ENCODE data around the gene SETX.
"Not testable (repeated sequence)": the region's sequence is repeated elsewhere in the genome, so short reads cannot be mapped to it uniquely, and the experiment has no call there.

The SETX gene, protein sequence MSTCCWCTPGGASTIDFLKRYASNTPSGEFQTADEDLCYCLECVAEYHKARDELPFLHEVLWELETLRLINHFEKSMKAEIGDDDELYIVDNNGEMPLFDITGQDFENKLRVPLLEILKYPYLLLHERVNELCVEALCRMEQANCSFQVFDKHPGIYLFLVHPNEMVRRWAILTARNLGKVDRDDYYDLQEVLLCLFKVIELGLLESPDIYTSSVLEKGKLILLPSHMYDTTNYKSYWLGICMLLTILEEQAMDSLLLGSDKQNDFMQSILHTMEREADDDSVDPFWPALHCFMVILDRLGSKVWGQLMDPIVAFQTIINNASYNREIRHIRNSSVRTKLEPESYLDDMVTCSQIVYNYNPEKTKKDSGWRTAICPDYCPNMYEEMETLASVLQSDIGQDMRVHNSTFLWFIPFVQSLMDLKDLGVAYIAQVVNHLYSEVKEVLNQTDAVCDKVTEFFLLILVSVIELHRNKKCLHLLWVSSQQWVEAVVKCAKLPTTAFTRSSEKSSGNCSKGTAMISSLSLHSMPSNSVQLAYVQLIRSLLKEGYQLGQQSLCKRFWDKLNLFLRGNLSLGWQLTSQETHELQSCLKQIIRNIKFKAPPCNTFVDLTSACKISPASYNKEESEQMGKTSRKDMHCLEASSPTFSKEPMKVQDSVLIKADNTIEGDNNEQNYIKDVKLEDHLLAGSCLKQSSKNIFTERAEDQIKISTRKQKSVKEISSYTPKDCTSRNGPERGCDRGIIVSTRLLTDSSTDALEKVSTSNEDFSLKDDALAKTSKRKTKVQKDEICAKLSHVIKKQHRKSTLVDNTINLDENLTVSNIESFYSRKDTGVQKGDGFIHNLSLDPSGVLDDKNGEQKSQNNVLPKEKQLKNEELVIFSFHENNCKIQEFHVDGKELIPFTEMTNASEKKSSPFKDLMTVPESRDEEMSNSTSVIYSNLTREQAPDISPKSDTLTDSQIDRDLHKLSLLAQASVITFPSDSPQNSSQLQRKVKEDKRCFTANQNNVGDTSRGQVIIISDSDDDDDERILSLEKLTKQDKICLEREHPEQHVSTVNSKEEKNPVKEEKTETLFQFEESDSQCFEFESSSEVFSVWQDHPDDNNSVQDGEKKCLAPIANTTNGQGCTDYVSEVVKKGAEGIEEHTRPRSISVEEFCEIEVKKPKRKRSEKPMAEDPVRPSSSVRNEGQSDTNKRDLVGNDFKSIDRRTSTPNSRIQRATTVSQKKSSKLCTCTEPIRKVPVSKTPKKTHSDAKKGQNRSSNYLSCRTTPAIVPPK (N-terminal part only)

DNA sequence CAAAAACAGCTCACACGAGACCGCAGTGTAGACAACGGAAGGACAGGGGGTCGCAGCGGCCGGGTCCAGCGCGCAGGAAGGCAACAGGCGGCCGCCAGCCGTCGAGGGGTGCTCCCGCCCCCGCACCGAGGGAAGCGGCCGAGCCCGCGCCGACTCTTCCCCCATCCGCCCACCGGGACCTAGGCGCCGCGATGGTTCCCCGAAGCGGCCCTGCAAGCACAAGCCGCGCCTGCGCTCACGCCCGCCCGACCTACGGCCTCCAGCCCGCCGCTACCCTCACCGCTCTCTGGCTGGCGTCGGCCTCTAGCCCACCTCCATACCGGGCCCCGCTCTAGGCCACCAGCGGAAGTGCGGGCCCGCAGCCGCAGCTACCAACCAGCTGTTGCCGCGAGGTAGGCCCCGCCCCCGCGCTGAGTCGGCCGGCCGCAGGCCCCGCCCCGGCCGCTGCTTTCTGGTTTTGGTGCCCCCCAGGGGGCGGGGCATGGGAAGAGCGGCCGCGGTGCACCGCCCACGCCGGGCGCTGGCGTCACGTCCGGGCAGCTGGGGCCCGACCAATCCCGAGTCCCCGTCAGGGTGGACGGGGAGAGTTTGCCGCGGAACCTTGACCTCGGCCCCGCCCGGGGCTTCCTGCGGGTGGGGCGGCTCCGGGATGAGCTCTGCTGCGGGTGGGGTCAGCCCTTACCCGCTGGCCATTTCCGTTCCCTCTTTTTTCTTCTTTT, at the start of gene SETX:
SETX (minus strand) TSS at position 350 of the 719 bp plus-strand sequence. CDS start 5,558 bp downstream, outside the sequence.
- peak; percentile 94 for DNase-seq (ENCODE audit: low read depth, low spot score)

DNA sequence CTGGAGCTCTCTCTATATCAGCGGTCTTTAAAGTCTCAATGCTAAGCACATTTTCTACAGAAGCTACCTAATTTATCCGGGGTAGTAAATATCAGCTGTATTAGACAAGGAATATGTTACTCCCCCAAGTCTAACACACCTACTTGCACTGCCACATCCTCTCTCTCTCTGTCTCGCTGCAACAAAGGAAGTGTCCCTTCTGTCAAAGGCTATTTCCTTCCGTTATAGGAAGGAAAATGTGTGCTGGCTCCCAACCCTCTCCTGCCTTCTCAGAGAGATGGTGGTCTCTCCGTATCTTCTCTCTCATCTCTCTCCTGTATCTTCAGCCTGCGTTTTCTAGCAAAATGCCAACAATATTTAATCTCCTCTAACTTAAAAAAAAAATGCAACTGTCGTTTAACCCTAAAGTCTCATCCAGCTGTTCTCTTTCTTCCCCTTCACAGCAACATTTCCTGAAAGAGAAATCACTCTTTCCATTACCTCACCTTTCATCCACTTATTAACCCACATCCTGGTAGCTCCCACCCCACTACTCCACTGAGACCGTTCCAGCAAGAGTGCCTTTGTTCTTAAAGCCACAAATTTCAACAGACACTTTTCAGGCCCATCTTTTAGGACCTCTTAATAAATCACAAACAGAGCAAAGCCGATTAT, 49.6 kb upstream of the SETX start:
- DNase-seq (ENCODE audit: low read depth, low spot score), result no peak

DNA sequence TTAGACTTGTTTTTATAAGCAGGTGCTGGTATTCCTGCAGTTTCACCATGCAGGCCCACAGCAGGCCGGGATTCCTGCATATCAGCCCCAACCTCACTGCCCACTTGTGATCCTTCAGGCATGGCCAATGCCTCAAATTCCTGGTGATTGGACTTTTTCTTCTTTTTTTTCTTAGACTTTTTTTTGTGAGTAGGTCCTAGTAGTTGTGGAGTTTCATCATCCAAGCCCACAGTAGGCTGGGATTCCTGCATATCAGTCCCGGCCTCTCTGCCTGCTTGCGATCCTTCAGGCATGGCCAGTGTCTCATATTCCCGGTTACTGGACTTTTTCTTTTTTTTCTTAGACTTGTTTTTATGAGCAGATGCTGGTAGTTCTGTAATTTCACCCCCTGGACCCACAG, 47.0 kb upstream of the SETX start:
- DNase-seq (ENCODE audit: low read depth, low spot score), result no peak

DNA sequence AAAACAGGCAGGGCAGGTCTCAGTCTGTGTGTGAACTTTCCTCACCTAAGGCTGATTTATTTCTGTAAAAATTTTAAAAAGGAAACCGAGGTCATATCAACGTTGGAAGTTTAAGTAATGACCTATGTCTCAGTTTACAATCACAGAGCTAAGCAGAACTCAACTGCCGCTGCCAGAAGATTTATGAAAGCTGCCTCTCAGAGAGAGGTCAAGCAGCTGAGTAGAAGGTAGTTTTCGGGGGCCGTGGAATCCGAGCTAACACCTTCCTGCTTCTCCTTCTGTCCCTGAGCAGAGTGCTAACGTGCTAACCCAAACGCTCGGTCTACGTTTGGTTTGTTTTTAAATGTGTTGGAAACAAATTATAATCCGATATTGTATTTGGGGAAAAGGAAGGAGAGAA, 40.8 kb upstream of the SETX start:
- no peak for DNase-seq (ENCODE audit: low read depth, low spot score)

DNA sequence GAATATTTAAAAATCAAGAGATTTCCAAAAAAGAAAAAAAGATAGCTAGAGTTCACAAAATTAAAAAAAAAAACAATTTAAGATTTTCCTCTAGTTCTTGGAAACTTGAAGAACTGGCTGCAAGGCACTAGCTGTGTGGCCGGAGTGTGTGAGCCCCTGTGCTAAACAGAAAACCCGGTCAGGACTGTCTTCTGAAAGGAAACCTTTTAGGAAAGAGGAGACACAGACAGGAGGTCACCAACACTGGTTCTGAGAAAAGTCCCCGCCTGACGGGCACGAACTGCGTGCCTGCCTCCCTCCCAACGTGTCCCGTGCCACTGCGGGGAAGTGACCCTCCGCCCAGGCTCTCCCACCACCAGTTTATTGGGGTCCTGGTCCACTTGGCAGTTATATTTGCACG, 36.7 kb upstream of the SETX start:
- no peak for DNase-seq (ENCODE audit: low read depth, low spot score)

DNA sequence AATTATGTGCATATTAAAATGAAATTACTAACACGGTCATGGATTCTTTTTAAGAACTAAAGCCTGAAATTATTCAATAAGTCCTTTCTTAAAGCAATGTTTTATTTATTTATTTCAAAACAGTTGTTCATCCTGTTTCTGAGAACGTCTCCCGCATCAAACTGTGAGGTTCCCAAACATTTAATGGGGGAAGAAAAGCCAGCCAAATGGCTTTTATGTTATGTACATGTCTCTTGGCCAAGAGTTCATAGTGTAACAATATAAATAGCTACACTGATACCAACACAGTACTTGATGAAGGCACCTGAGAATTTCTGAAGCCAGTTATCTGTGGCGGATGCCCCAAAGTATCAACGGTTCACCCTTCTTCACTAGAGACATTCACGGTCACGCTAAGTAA, 36.2 kb upstream of the SETX start:
- DNase-seq (ENCODE audit: low read depth, low spot score), result no peak

DNA sequence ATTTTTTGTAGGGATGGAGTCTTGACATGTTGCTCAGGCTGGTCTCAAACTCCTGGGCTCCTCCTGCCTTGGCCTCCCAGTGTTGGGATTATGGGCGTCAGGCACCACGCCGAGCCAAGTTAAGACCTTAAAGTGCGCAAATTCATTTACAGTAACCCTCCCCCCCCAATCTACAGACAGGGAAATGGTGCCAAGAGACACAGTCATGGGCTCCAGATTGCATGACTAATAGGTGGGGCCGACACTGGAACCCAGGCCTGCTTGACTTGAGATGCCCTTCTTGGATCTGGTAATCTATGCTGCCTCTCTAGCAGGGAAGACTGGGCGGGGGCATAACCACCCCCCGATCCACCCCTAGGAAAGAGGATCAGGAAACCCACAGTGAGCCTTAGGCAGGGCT, 32.3 kb upstream of the SETX start:
- no peak for DNase-seq (ENCODE audit: low read depth, low spot score)

DNA sequence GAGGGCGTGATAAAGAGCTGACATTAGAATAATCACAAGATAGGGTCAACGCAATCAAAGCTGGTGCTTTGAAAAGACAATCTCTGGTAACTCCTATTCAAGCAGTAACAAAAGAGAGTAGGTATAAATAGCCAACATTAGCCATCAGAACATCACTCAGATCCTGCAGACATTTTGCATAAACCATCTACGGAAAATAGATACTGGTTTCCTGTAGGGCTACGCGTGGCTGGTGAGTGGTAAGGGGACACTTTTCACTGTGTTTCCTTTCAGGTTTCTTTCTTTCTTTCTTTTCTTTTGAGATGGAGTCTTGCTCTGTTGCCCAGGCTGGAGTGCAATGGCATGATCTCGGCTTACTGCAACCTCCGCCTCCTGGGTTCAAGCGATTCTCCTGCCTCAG, 29.6 kb upstream of the SETX start:
- DNase-seq (ENCODE audit: low read depth, low spot score), result no peak

DNA sequence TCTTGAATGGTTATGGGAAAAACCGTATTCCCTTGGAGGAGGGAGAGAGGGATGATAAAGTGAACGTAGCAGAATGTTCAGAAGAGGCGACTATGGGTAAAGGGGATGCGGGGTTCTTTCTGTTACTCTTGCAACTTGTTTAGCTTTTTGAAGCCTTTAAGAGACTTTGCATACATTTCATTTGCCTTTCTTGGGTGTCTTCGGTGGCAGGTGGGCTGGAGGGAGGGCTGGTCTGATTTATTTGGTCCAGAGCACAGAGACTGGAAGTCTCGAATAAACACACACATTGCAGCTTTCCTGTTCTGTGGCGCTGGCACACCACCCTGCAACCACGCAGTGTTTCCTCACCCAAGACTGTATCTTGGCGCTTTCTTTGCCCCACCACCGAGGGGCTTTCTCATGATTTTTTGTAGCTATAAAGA, 28.7 kb upstream of the SETX start:
- no peak for DNase-seq (ENCODE audit: low read depth, low spot score)

DNA sequence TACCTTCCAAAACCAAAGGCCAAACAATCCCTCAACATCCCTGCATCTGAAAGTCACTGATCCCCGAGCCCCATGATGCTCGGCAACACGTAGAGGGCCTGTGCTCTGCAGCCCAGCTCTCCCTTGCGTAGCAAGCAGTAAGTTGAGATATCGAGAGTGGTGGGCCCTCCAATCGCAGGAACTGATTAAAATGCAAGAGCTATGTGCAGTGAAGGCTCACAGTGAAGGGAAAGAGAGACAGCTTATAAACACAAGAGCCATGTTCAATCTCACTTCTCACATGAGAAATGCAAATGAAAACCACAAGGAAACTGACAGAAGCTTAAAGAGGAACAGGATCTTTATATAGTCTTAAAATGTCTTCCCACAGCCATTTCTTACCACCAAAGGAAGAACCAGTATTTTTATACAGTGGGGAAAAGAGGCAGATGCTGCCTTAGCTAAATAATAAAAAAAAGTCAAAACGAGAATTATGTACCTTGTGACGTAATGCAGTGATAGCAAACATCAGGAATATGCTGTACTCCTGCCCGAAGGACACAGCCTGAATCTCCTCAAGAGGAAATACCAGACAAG, 27.3 kb upstream of the SETX start:
- no peak for DNase-seq (ENCODE audit: low read depth, low spot score)

DNA sequence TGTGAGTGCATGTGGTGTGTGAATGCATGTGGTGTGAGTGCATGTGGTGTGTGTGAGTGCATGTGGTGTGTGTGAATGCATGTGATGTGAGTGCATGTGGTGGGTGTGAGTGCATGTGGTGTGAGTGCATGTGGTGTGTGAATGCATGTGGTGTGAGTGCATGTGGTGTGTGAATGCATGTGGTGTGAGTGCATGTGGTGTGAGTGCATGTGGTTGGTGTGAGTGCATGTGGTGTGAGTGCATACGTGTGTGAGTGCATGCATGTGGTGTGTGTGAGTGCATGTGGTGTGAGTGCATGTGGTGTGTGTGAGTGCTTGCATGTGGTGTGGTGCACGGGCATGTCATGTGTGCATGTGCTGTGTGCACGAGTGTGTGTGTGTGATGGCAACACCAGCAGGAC, 23.6 kb upstream of the SETX start:
- not testable (repeated sequence) for DNase-seq (ENCODE audit: low read depth, low spot score)

DNA sequence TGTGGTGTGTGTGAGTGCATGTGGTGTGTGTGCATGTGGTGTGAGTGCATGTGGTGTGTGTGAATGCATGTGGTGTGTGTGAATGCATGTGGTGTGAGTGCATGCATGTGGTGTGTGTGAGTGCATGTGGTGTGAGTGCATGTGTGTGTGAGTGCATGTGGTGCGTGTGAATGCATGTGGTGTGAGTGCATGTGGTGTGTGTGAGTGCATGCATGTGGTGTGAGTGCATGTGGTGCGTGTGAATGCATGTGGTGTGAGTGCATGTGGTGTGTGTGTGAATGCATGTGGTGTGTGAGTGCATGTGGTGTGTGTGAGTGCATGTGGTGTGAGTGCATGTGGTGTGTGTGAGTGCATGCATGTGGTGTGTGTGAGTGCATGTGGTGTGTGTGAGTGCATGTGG, 23.0 kb upstream of the SETX start:
- not testable (repeated sequence) for DNase-seq (ENCODE audit: low read depth, low spot score)

DNA sequence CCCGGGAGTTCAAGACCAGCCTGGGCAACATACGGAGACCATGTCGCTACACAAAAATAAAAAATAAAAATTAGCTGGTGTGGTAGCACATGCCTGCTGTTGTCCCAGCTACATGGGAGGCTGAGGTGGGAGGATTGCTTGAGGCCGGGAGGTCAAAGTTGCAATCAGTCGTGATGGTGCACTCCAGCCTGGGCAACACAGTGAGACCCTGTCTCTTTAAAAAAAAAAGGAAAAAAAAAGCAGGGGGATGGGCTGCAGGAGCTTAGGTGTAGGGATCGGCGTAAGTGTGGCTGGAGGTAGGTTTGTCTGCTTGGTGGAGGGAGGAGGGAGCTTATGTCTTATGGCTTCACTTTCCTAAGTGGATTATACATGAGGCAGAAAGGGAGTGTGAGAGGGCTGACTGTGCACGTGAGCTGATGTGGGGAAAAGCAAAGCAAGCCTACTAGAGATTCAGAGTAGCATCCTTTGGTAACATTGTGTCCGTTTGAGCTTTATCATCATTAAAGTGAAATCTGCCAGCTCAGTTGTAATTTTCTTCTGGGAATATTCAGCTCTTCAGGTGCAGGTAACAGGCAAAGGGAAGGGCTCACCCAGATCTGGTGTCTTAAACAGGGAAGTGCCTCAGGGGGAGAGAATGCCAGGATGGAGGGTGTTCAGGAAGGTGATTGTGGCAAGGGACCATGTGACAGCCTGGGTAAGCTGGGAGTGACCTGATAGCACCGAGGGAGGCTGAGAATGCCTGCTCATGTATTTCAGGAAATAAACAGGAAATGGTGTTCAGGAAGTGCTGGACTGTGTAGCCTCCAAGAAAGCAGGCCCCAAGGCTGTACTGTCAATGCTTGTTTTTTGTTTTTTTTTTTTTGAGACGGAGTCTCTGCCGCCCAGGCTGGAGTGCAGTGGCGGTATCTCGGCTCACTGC, 17.6 kb upstream of the SETX start:
- DNase-seq (ENCODE audit: low read depth, low spot score), result no peak

DNA sequence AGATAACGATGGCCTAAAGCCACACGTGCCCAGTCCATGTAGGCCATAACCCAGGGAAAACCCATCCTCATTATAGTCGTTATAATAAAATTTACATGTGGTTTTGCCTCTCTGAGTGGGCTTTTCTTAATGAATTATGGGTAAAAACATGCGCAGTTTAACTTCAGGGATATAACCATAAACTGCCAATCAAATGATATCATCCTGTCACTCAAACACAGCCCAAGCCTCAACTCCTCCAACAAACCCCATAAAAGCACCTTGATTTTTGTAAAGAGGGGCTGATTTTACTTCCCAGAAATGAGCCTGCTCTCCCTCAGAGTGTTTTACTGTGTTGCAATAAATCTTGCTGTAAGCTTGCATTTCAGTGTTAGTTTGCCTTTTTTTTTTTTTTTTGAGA, 15.8 kb upstream of the SETX start:
- no peak for DNase-seq (ENCODE audit: low read depth, low spot score)

DNA sequence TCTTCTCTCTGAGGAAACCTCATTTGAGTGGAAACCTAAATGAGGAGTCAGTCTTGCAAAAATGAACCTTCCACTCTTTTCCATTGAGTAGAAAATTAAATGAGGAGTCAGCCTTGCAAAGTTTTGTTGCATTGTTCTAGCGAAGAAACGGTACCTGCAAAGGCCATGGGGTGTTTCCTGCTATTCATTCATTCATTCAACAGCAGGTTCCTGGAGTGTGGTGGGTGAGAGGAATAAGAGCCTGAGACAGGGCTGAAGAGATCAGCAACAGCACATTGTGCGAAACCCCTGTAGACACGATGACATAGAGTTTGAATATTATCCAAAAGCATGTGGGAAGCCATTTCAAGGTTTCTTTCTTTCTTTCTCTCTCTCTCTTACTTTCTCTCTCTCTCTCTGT, 14.6 kb upstream of the SETX start:
- no peak for DNase-seq (ENCODE audit: low read depth, low spot score)

DNA sequence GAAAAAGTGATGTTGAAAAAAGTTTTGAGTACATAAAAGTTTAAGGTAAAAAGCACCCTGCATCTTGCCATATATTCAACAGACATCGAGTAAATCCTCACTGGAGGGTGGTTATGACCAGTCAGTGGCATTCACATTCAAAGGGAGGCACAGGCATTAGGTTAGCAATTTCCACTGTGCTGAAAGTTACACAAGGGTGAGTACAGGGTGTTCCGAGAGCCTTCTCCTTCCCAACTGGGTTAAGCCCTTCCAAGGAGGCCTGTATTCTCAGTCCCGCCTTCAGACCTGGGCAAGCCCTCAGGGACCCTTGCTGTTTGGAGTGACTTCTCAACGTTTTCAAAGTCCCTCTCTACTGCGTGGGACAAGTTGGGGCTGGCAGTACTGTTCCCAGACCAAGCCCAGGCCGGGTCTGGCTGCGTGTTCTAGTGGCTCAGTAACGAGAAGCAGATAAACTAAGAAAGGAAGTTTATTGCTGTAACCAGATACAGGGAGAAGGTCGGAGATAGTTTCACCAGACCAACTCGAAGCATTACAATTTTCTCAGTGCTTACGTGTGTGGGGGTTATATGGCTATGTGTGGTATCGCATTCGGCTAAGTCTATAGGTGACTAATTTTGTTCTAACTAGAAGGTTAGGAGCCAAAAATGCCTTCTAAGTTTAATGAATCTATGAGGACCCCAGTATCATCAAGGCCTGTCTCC, 13.0 kb upstream of the SETX start:
- no peak for DNase-seq (ENCODE audit: low read depth, low spot score)

DNA sequence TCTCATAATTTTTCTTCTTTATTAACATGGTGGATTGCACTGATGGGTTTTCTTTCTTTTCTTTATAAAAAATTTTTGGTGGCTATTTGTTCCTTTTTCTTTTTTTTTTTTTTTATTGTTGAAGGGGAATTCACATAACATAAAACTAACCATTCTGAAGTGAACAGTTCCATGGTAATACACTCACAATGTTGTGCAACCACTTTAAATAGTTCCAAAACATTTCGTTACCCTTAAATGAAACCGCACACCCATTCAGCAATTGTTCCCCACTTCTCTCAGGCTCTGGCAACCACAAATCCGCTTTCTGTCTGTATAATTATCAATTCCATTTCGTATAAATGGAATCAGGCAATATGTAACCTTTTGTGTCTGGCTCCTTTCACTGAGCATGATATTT, 11.7 kb upstream of the SETX start:
- no peak for DNase-seq (ENCODE audit: low read depth, low spot score)

DNA sequence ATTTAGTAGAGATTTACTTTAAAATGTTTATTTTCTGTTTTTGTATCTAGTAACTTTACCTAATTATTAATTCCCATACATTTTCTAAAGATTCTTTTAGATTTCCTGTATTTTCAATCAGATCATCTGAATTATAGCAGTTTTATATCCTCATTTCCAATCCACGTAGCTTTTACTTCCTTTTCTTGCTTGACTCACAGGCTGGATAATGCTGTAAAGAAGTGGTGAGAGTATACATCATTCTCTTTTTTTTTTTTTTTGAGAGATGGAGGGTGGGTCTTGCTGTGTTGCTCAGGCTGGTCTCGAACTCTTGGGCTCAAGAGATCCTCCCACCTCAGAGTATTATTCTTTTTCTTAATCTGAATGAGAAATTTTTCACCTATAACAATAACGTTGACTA, 11.2 kb upstream of the SETX start:
- DNase-seq (ENCODE audit: low read depth, low spot score), result no peak

DNA sequence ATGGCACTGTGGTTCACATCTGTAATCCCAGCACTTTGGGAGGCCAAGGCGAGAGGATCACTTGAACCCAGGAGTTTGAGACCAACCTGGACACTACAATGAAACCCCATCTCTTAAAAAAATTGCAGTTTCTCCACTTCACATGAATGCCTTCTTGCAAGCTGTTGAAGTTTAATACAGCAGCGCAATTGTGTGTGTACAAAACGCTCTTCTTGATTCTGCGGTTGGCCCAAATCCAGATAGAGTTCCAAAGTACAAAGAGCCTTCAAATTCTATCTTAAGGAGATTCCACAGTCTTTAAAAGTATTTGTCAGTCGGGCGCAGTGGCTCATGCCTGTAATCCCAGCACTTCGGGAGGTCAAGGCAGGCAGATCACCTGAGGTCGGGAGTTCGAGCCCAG, 9.3 kb upstream of the SETX start:
- no peak for DNase-seq (ENCODE audit: low read depth, low spot score)

Measured in smooth muscle cell of the brain vasculature (primary cell).